Neuron (in vitro differentiated cells): ENCODE measurements around the gene RPRD1A.
A peak's percentile ranks its signal among the peaks of the same experiment; 100 is the strongest.
"Not testable (repeated sequence)": the region's sequence is repeated elsewhere in the genome, so short reads cannot be mapped to it uniquely, and the experiment has no call there.

Experiments used
- H2AFZ ChIP-seq: one replicate; pipeline ENCODE4 v1.6.1; 2013; ENCODE audit warnings: low read depth, mild to moderate bottlenecking, inconsistent platforms, low read length, moderate library complexity
- H3K27me3 ChIP-seq: one replicate; pipeline ENCODE4 v1.6.1; 2013; ENCODE audit warnings: low read length; ENCODE audit not compliant: insufficient read depth
- H3K36me3 ChIP-seq: one replicate; pipeline ENCODE4 v1.6.1; 2013; ENCODE audit warnings: low read length; ENCODE audit not compliant: insufficient read depth
- H3K4me1 ChIP-seq: one replicate; pipeline ENCODE4 v1.6.1; 2013; ENCODE audit warnings: low read length; ENCODE audit not compliant: insufficient read depth
- H3K4me3 ChIP-seq: 2 replicates; pipeline ENCODE4 v1.5.1; 2013; ENCODE audit warnings: mild to moderate bottlenecking, low read length, moderate library complexity
- H3K9me3 ChIP-seq: one replicate; pipeline ENCODE4 v1.6.1; 2013; ENCODE audit warnings: low read length

RPRD1A gene

DNA sequence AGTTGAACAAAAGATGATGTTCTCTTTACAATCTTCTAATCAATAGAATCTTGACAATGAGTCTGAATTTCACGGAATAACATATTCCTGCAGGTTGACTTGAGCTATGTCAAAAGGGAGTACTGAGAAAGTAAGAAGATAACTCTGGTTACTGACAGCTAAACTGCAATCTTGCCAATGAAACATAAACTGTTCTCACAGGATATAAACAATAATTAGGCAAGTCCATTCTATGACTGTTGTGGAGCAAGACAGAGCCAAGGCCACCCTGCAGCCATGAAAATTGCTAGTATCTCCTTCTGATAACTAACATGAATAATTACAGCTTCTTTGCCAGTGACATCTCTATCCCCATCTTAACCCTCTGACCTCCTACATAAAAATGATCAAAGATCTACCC, 6.3 kb upstream of the RPRD1A start:
- H3K27me3 ChIP-seq: no peaks in the 10 kb centered on the region
- no peaks in the 10 kb centered on the region for H3K4me1 ChIP-seq
- H3K4me3 ChIP-seq: no peak overlapping the region

DNA sequence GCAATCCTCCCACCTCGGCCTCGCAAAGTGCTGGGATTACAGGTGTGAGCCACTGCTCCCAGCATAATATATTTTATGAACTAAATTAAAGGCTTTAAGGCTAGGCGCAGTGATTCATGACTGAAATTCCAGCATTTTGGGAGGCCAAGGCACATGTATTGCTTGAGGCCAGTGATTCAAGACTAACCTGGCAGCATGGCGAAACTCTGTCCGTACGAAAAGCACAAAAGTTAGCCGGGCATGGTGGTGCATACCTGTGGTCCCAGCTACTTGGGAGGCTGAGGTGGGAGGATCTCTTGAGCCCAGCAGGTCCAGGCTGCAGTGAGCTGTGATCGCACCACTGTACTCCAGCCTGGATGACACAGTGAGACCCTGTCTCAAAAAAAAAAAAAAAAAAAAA, 5.0 kb upstream of the RPRD1A start:
- not testable (repeated sequence) for H3K4me3 ChIP-seq, H2AFZ ChIP-seq, H3K36me3 ChIP-seq, H3K27me3 ChIP-seq, H3K4me1 ChIP-seq, H3K9me3 ChIP-seq

More for the DNA sequence above, 6.3 kb upstream of the RPRD1A start:
- Histone ChIP-seq H2AFZ (no peak overlapping the region), H3K9me3 (no peaks in the 10 kb centered on the region), H3K36me3 (no peaks in the 10 kb centered on the region)

DNA sequence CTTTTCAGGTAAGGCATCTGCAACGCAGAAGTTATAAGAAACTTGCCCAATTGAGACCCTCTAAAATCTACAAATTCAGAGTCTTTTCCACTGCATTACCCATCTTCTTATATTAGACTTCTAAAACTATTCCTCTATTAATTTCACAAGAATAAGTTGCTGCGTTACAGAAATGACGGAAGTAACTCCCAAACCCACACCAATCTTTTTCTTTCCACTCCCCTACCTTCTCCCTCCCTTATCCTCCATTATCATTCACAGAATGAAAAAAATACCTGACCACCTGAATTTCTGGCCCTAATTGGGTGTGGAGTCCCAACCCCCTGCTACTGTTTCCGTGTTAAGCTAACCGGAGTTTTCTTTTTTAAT, 689 bp downstream of the RPRD1A start:
- H3K4me3 ChIP-seq: peak overlapping the region; percentile 75
- H2AFZ ChIP-seq: peak overlapping the region; percentile 57
- H3K36me3 ChIP-seq: no peaks in the 10 kb centered on the region
- H3K27me3 ChIP-seq: no peaks in the 10 kb centered on the region
- H3K9me3 ChIP-seq: no peaks in the 10 kb centered on the region
- H3K4me1 ChIP-seq: peaks cover 8% of the 10 kb centered on the region

DNA sequence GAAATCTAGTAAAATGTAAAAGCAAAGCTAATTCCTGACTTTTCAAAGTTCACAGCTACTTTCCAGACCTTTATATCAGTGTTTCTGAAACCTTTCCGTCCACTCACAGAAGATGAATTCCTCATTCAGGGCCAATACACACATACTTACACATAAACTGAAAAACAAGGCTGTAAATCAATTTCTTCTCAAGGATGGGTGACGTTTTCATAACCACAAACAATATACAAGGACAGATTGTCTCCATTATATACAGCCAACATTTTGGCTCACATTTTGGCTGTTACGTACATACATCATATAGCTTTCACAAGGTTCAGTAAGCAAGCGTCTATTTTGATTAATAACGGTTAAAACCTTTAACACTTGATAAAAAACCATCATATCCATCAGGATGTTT, 1.4 kb downstream of the RPRD1A start:
- Histone ChIP-seq H3K4me3 (peak overlapping the region; percentile 75), H3K27me3 (no peaks in the 10 kb centered on the region), H2AFZ (no peak overlapping the region), H3K9me3 (no peaks in the 10 kb centered on the region), H3K36me3 (no peaks in the 10 kb centered on the region), H3K4me1 (peaks cover 8% of the 10 kb centered on the region)

DNA sequence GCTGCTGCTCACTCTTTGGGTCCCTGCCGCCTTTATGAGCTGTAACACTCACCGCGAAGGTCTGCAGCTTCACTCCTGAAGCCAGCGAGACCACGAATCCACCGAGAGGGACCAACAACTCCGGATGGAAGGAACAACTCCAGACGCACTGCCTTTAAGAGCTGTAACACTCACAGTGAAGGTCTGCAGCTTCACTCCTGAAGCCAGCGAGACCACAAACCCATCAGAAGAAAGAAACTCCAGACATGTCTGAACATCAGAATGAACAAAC, 2.6 kb downstream of the RPRD1A start:
- not testable (repeated sequence) for H3K9me3 ChIP-seq, H3K4me1 ChIP-seq, H2AFZ ChIP-seq, H3K4me3 ChIP-seq, H3K27me3 ChIP-seq, H3K36me3 ChIP-seq

DNA sequence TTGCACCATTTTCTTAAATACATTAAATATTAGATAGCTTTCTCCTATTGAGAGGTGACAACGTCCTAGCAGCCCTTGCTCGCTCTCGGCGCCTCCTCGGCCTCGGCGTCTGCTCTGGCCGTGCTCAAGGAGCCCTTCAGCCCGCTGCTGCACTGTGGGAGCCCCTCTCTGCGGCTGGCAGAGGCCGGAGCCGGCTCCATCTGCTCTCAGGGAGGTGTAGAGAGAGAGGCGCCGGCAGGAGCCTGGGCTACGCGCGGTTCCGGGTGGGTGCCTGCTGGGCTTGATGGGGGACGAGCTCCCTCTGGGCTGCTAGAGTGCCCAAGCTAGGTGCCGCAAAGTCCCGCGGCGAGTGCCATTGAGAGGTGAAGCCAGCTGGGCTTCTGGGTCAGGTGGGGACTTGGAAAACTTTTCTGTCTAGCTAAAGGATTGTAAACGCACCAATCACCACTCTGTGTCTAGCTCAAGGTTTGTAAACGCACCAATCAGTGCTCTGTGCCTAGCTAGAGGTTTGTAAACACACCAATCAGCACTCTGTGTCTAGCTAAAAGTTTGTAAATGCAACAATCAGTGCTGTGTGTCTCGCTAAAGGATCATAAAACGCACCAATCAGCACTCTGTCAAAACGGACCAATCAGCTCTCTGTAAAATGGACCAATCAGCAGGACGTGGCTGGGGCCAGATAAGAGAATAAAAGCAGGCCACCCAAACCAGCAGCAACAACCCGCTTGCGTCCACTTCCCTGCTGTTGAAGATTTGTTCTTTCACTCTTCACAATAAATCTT, 3.1 kb downstream of the RPRD1A start:
- H3K4me1 ChIP-seq: peaks cover 8% of the 10 kb centered on the region
- no peak overlapping the region for H2AFZ ChIP-seq
- H3K27me3 ChIP-seq: no peaks in the 10 kb centered on the region
- H3K9me3 ChIP-seq: no peaks in the 10 kb centered on the region
- H3K4me3 ChIP-seq: no peak overlapping the region
- H3K36me3 ChIP-seq: no peaks in the 10 kb centered on the region

DNA sequence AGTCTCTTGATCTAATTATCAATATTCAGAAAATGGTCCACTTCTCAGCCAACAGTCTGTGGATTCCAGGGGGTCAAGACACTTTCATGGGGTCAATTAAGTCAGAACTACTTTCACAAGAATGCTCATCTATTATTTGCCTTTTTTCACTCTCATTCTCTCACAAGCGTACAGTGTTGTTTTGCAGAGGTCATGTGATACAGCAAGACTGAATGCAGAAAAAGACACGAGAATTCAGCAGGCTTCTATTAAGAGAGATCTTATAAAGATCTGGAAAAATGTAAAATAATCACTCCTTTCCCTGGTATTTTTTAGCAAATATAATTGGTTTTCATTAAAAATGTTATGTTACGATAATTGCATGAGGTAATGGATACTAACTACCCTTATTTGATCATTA, 8.7 kb downstream of the RPRD1A start:
- H3K9me3 ChIP-seq: peaks cover 1% of the 10 kb centered on the region
- no peak overlapping the region for H3K4me3 ChIP-seq
- no peaks in the 10 kb centered on the region for H3K27me3 ChIP-seq
- H3K36me3 ChIP-seq: no peaks in the 10 kb centered on the region
- peaks cover 4% of the 10 kb centered on the region for H3K4me1 ChIP-seq
- H2AFZ ChIP-seq: no peak overlapping the region

DNA sequence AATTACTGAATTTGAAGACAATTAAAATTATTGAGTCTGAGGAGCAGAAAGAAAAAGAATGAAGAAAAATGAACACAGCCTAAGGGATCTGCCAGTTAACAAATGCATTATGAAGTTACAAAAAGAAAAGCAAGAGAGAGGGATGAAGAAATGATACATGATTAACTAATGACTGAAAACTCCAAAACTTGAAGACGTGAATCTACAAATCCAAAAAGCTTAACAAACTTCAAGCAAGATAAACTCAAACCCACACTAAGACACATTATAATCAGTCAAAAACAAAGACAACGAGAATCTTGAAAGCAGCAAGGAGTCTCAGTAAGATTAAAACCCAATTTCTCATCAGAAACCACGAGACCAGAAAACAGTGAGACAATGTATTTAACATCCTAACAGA, 15.6 kb downstream of the RPRD1A start:
- H3K4me1 ChIP-seq: no peaks in the 10 kb centered on the region
- H2AFZ ChIP-seq: no peak overlapping the region
- H3K9me3 ChIP-seq: peaks cover 7% of the 10 kb centered on the region
- no peak overlapping the region for H3K4me3 ChIP-seq
- no peaks in the 10 kb centered on the region for H3K27me3 ChIP-seq
- no peaks in the 10 kb centered on the region for H3K36me3 ChIP-seq

DNA sequence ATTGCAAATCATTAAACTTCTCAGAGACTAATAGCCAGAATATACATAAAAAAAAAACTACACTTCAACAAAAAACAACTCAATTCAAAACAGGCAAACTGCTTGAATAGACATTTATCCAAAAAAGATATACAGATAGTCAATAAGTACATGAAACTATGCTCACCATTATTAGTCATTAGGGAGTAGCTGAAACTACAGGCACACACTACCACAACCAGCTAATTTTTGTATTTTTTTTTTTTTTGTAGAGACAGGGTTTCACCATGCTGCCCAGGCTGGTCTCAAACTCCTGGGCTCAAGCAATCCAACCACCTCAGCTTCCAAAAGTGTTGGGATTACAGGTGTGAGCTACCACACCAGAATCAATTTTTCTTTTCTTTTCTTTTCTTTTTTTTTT, 16.9 kb downstream of the RPRD1A start:
- Histone ChIP-seq H3K9me3 (peaks cover 7% of the 10 kb centered on the region), H2AFZ (no peak overlapping the region), H3K4me3 (no peak overlapping the region), H3K4me1 (no peaks in the 10 kb centered on the region), H3K27me3 (no peaks in the 10 kb centered on the region), H3K36me3 (no peaks in the 10 kb centered on the region)

DNA sequence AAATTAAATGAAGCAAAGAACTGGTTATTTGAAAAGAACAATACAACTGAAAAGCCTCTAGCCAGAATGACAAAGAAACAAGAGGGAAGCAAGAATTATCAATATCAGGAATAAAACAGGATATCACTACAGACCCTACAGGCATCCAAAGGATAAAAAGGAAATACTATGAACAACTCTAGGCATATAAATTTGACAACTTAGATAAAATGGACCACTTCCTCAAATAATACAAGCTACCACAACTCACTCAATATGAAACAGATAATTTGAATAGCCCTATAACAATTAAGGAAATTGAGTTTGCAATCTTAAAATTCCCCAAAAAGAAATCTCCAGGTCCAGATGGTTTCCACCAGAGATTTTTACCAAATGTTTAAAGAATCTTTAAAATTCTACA, 19.8 kb downstream of the RPRD1A start:
- Histone ChIP-seq H3K4me1 (no peaks in the 10 kb centered on the region), H3K9me3 (peaks cover 2% of the 10 kb centered on the region), H3K36me3 (no peaks in the 10 kb centered on the region), H3K27me3 (no peaks in the 10 kb centered on the region), H2AFZ (no peak overlapping the region), H3K4me3 (no peak overlapping the region)

DNA sequence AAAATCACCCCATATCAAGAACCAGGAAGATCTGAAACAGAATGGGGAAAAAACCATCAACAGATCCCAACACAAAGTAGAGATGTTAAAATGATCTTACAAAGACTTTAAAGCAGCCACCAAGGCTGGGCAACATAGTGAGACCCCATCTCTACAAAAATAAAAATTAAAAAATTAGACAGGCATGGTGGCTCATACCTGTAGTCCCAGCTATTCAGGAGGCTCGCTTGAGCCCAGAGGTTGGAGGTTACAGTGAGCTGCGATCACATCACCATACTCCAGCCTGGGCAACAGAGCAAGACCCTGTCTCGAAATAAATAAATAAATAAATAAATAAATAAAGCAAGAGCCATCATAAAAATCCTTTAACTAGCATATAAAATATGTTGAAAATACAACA, 20.5 kb downstream of the RPRD1A start:
- Histone ChIP-seq H3K4me3 (no peak overlapping the region), H3K9me3 (no peaks in the 10 kb centered on the region), H3K27me3 (no peaks in the 10 kb centered on the region), H3K36me3 (no peaks in the 10 kb centered on the region), H2AFZ (no peak overlapping the region), H3K4me1 (no peaks in the 10 kb centered on the region)

DNA sequence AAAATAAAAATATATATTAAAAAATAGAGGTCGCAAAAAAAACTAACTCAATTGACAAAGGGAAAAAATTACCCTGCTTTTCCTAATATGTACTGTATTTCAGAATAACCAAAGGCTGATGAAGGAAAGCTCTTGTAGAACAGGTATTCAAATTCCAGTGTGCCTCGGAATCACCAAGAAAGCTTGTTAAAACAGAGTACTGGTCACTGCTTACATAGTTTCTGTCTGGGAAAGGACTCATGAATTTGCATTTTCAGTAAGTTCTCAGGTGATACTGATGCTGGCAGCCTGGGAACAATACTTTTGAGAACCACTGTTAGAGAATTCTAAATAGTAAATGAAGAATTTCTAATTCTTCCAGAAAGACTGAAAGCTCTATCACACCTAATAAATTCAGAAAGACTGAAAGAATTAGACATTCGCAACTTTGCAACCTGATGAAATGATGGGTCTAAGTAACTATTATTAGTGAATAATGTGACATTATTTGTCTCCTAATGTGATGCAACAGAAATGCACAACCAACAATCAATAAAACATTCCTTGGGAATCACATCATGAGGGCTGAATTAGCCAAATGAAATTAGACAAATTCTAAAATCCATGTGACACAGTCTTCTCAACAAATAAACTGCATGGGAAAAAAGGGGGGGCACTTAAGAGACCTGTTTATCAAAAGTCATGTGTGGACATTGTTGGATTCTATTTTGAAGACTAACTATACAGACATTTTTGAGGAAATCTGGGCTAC, 21.9 kb downstream of the RPRD1A start:
- H3K36me3 ChIP-seq: no peaks in the 10 kb centered on the region
- H3K27me3 ChIP-seq: no peaks in the 10 kb centered on the region
- no peaks in the 10 kb centered on the region for H3K4me1 ChIP-seq
- H3K4me3 ChIP-seq: no peak overlapping the region
- no peaks in the 10 kb centered on the region for H3K9me3 ChIP-seq
- no peak overlapping the region for H2AFZ ChIP-seq

DNA sequence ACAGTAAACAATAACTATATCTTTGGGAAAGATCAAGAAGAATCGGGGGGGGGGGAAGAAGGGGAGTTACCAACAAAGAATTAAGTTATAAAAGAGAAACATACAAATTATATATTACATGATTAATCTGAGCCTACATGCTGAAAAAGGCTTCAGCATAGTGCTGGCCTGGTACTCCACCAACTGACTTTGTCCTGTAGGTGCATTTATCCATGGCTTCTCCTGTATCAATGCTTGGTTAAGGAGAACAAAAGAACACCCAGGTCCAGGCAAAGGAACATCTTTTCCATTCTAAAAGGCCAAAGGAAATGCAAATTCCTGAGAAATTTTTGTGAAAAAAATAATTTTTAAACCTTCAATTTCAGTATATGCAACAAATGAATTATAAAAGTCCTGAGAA, 24.2 kb downstream of the RPRD1A start:
- Histone ChIP-seq H3K36me3 (no peaks in the 10 kb centered on the region), H3K4me1 (no peaks in the 10 kb centered on the region), H2AFZ (no peak overlapping the region), H3K9me3 (peaks cover 7% of the 10 kb centered on the region), H3K27me3 (no peaks in the 10 kb centered on the region), H3K4me3 (no peak overlapping the region)

DNA sequence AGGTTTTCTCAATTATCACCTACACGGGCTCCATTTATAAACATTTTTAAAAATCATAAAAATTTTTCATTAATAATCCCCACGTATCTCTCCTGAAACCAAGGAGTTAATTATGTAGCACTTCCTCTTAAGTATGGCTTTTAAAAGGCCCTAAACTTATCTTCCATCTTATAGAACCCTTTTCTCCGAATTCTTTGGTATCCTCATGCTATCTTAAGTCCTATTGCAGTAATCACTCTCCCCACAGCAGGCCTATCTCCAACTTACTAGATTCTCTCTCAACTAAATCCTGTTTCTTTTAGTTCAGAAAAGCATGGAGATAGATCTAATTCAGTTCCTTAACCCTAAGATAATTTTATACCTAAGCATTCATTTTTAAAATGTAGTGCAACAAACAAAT, 26.2 kb downstream of the RPRD1A start:
- no peak overlapping the region for H3K4me3 ChIP-seq
- H3K4me1 ChIP-seq: no peaks in the 10 kb centered on the region
- no peaks in the 10 kb centered on the region for H3K27me3 ChIP-seq
- H2AFZ ChIP-seq: no peak overlapping the region
- peaks cover 13% of the 10 kb centered on the region for H3K9me3 ChIP-seq
- no peaks in the 10 kb centered on the region for H3K36me3 ChIP-seq
